H9 (cell line): ENCODE results near the gene NADSYN1. TPM values are rescaled to one million over a fixed set of nuclear protein-coding genes. Genes with fewer than 3 reads are reported as not detected.

Experiments
- DNase-seq: peaks from one replicate; pipeline ENCODE4 v3.0.0-alpha.2; 2017
- H2AFZ ChIP-seq: one replicate; pipeline ENCODE4 v1.6.1; 2013; ENCODE audit warnings: mild to moderate bottlenecking, low read length, control low read depth, moderate library complexity
- H2AK5ac ChIP-seq: 2 replicates; pipeline ENCODE4 v1.6.1; 2013; ENCODE audit warnings: low read length, control low read depth, mixed read lengths; ENCODE audit not compliant: insufficient read length
- H2BK120ac ChIP-seq: one replicate; pipeline ENCODE4 v1.6.1; 2013; ENCODE audit warnings: low read depth, mild to moderate bottlenecking, low read length, control low read depth, inconsistent platforms; ENCODE audit not compliant: poor library complexity, severe bottlenecking
- H2BK12ac ChIP-seq: 2 replicates; pipeline ENCODE4 v1.6.1; 2013; ENCODE audit warnings: low read length, control low read depth, mixed read lengths, low read depth; ENCODE audit not compliant: insufficient read length
- H2BK15ac ChIP-seq: 2 replicates; pipeline ENCODE4 v1.6.1; 2013; ENCODE audit warnings: low read depth, low read length, control low read depth
- H2BK20ac ChIP-seq: one replicate; pipeline ENCODE4 v1.6.1; 2013; ENCODE audit warnings: low read depth, mild to moderate bottlenecking, low read length, control low read depth, inconsistent platforms; ENCODE audit not compliant: poor library complexity, severe bottlenecking
- H2BK5ac ChIP-seq: 2 replicates; pipeline ENCODE4 v1.6.1; 2013; ENCODE audit warnings: low read length, control low read depth, mixed read lengths; ENCODE audit not compliant: insufficient read length
- H3K14ac ChIP-seq: 2 replicates; pipeline ENCODE4 v1.6.1; 2013; ENCODE audit warnings: low read length, control low read depth; ENCODE audit not compliant: insufficient read depth
- H3K18ac ChIP-seq: 2 replicates; pipeline ENCODE4 v1.6.1; 2013; ENCODE audit warnings: low read depth, mild to moderate bottlenecking, mixed read lengths, low read length, control low read depth; ENCODE audit not compliant: insufficient read length
- H3K23ac ChIP-seq: 2 replicates; pipeline ENCODE4 v1.6.1; 2013; ENCODE audit warnings: low read length, control low read depth, mixed read lengths, low read depth; ENCODE audit not compliant: insufficient read length
- H3K23me2 ChIP-seq: 2 replicates; pipeline ENCODE4 v1.6.1; 2013; ENCODE audit warnings: low read depth, mild to moderate bottlenecking, mixed read lengths, low read length, control low read depth; ENCODE audit not compliant: insufficient read length, poor library complexity, severe bottlenecking
- H3K27ac ChIP-seq: 2 replicates; pipeline ENCODE4 v1.5.1; 2013; ENCODE audit warnings: low read length, control low read depth, mixed read lengths, low read depth; ENCODE audit not compliant: insufficient read length
- H3K27me3 ChIP-seq: 2 replicates; pipeline ENCODE4 v1.6.1; 2013; ENCODE audit warnings: low read length, control low read depth, inconsistent platforms; ENCODE audit not compliant: insufficient read depth
- H3K4ac ChIP-seq: 2 replicates; pipeline ENCODE4 v1.6.1; 2013; ENCODE audit warnings: low read depth, mild to moderate bottlenecking, control low read depth, inconsistent platforms, low read length, moderate library complexity
- H3K4me1 ChIP-seq: 2 replicates; pipeline ENCODE4 v1.6.1; 2013; ENCODE audit warnings: low read length, control low read depth, inconsistent platforms; ENCODE audit not compliant: insufficient read depth
- H3K4me2 ChIP-seq: 2 replicates; pipeline ENCODE4 v1.6.1; 2013; ENCODE audit warnings: low read length, control low read depth, mixed read lengths; ENCODE audit not compliant: insufficient read length, insufficient read depth
- H3K56ac ChIP-seq: 2 replicates; pipeline ENCODE4 v1.6.1; 2013; ENCODE audit warnings: low read depth, mild to moderate bottlenecking, mixed read lengths, low read length, control low read depth; ENCODE audit not compliant: insufficient read length
- H3K79me1 ChIP-seq: 2 replicates; pipeline ENCODE4 v1.6.1; 2013; ENCODE audit warnings: low read depth, mild to moderate bottlenecking, moderate library complexity, low read length, control low read depth, inconsistent platforms; ENCODE audit not compliant: insufficient read depth, poor library complexity, severe bottlenecking
- H3K79me2 ChIP-seq: 2 replicates; pipeline ENCODE4 v1.6.1; 2013; ENCODE audit warnings: low read length, control low read depth, inconsistent platforms; ENCODE audit not compliant: insufficient read depth
- H3K9ac ChIP-seq: 2 replicates; pipeline ENCODE4 v1.6.1; 2013; ENCODE audit warnings: low read length, control low read depth, mixed read lengths; ENCODE audit not compliant: insufficient read length; ENCODE audit errors: extremely low read depth
- H3K9me3 ChIP-seq: one replicate; pipeline ENCODE4 v1.6.1; 2013; ENCODE audit warnings: low read depth, low read length, inconsistent platforms; ENCODE audit not compliant: control insufficient read depth
- H3T11ph ChIP-seq: one replicate; pipeline ENCODE4 v1.6.1; 2013; ENCODE audit warnings: mild to moderate bottlenecking, low read length, control low read depth, inconsistent platforms
- H4K20me1 ChIP-seq: one replicate; pipeline ENCODE4 v1.6.1; 2013; ENCODE audit not compliant: control insufficient read depth, insufficient read length, insufficient read depth
- H4K5ac ChIP-seq: 2 replicates; pipeline ENCODE4 v1.6.1; 2013; ENCODE audit warnings: low read depth, mild to moderate bottlenecking, mixed read lengths, low read length, control low read depth; ENCODE audit not compliant: insufficient read length
- H4K8ac ChIP-seq: replicated peaks from 2 replicates; pipeline ENCODE4 v1.6.1; 2013; ENCODE audit warnings: low read length, control low read depth, mixed read lengths, low read depth; ENCODE audit not compliant: insufficient read length
- H4K91ac ChIP-seq: 2 replicates; pipeline ENCODE4 v1.6.1; 2013; ENCODE audit warnings: low read depth, mild to moderate bottlenecking, moderate library complexity, mixed read lengths, low read length, control low read depth; ENCODE audit not compliant: insufficient read length
- H3K27ac Mint-ChIP-seq, 3 experiments: 2 replicates in 2 of 3; 3 replicates in 1 of 3; pipeline ENCODE4 v1.8.0; 2020 to 2021; ENCODE audit warnings: mixed read lengths in 3 of 3, mild to moderate bottlenecking in 1 of 3, moderate library complexity in 1 of 3
- H3K27me3 Mint-ChIP-seq: 2 replicates; pipeline ENCODE4 v1.8.0; 2021; ENCODE audit warnings: low read depth, mild to moderate bottlenecking, moderate library complexity, mixed read lengths
- H3K36me3 Mint-ChIP-seq, 3 experiments: 2 replicates in 2 of 3; 3 replicates in 1 of 3; pipeline ENCODE4 v1.8.0; 2020 to 2021; ENCODE audit warnings: low read depth in 3 of 3, mixed read lengths in 3 of 3; ENCODE audit not compliant: insufficient read depth in 1 of 3
- H3K4me1 Mint-ChIP-seq, 2 experiments: 2 replicates each; pipeline ENCODE4 v1.8.0; 2020; ENCODE audit warnings: mixed read lengths in 2 of 2
- H3K4me3 Mint-ChIP-seq, 2 experiments: 2 replicates in 1 of 2; 3 replicates in 1 of 2; pipeline ENCODE4 v1.8.0; 2020 to 2021; ENCODE audit warnings: mild to moderate bottlenecking in 2 of 2, mixed read lengths in 2 of 2, moderate library complexity in 1 of 2
- H3K9me3 Mint-ChIP-seq, 2 experiments: 2 replicates in 1 of 2; 3 replicates in 1 of 2; pipeline ENCODE4 v1.8.0; 2020; ENCODE audit warnings: mild to moderate bottlenecking in 2 of 2, mixed read lengths in 2 of 2, moderate library complexity in 1 of 2
- CTCF ChIP-seq: fragments of 200-600 bp; sonication (generic); conservative IDR thresholded peaks from 3 replicates; pipeline ENCODE4 v1.8.0; 2021; ENCODE audit warnings: antibody characterized with exemption, mild to moderate bottlenecking
- WGBS: extraction: QIAGEN DNeasy Blood & Tissue Kit; methylation state at CpG from one replicate; pipeline ENCODE4 v1.1.7; 2013; ENCODE audit warnings: missing lambda C conversion rate, low lambda C conversion rate, mixed read lengths; ENCODE audit not compliant: insufficient read length; ENCODE audit errors: extremely low coverage; 5-methylcytosine and 5-hydroxymethylcytosine counted together
- total RNA-seq: library from RNA; stranded (reverse); gene quantifications from 2 replicates; pipeline ENCODE4 v1.2.1, GENCODE V29; 2021

NADSYN1 gene
- total RNA-seq, 1 experiment from 2014 or later, result 44.2 TPM

- Histone ChIP-seq H3K4me1 (peaks cover 2% of the 10 kb centered on the region; the same call in 1 of the 2 replicates), H3K9me3 (no peaks in the 10 kb centered on the region), H3K18ac (no peak overlapping the region), H2BK12ac (no peak overlapping the region), H3K14ac (no peak overlapping the region), H2AFZ (no peak overlapping the region), H3K79me1 (peaks cover 4% of the 10 kb centered on the region), H3K9ac (no peak overlapping the region), H3T11ph (no peak overlapping the region), H3K79me2 (no peaks in the 10 kb centered on the region), H2BK15ac (no peak overlapping the region), H2BK20ac (no peak overlapping the region), H3K27me3 (no peaks in the 10 kb centered on the region), H3K4me2 (no peak overlapping the region), H2AK5ac (no peak overlapping the region), H4K8ac (no peak overlapping the region), H3K23ac (no peak overlapping the region), H4K5ac (no peak overlapping the region), H4K91ac (no peak overlapping the region), H4K20me1 (no peaks in the 10 kb centered on the region), H3K4ac (no peak overlapping the region), H3K23me2 (peaks cover 4% of the 10 kb centered on the region), H2BK120ac (no peak overlapping the region), H3K56ac (no peak overlapping the region), H2BK5ac (no peak overlapping the region), H3K27ac (no peak overlapping the region)
- DNase-seq, result no peak
- no peak overlapping the region for H3K27ac Mint-ChIP-seq
- TF ChIP-seq CTCF, result no peak
- no peak overlapping the region for H3K4me3 Mint-ChIP-seq
- H3K27me3 Mint-ChIP-seq, result no peaks in the 10 kb centered on the region
- no peaks in the 10 kb centered on the region for H3K9me3 Mint-ChIP-seq
- WGBS, result no CpG with 5 or more reads among the region's 26 CpGs
- peaks cover 13 to 70% (median 46%) of the 10 kb centered on the region in 3 experiments; a peak in 6 of 7 replicates for H3K36me3 Mint-ChIP-seq
- peaks cover 5 to 10% of the 10 kb centered on the region in 2 experiments for H3K4me1 Mint-ChIP-seq
Observed at GRCh38 chr11:71458146-71459070, 5.4 kb downstream of the NADSYN1 start.
